Breast epithelium (tissue), 4 donors: ENCODE data around the gene CNTNAP5. TPM values are rescaled to one million over a fixed set of nuclear protein-coding genes. Genes with fewer than 3 reads are reported as not detected.

Experiments
- DNase-seq, 2 donors: peaks; one replicate each; pipeline ENCODE4 v3.0.0-alpha.2; 2019; ENCODE audit warnings: low spot score in 2 of 2
- H3K27ac ChIP-seq, 2 donors: fragments of 200-600 bp; sonication (generic) in 1 of 2; one replicate each; pipeline ENCODE4 v1.5.1; 2016 to 2019; ENCODE audit warnings: mild to moderate bottlenecking in 1 of 2
- H3K27me3 ChIP-seq, 2 donors: fragments of 200-600 bp; sonication (generic) in 1 of 2; one replicate each; pipeline versions ENCODE4 v1.5.1 to v1.6.0; 2017 to 2019; ENCODE audit warnings: control low read depth in 1 of 2, mild to moderate bottlenecking in 1 of 2
- H3K36me3 ChIP-seq: fragments of 200-600 bp; one replicate; pipeline ENCODE4 v1.5.1; 2019
- H3K4me1 ChIP-seq, 2 donors: fragments of 200-600 bp; sonication (generic); one replicate each; pipeline ENCODE4 v1.5.1; 2016 to 2019; ENCODE audit warnings: control low read depth in 1 of 2
- H3K4me3 ChIP-seq, 3 donors: fragments of 200-600 bp; sonication (generic); 1 replicate in 2 of 3; 2 replicates in 1 of 3; pipeline ENCODE4 v1.5.1; 2016 to 2019; ENCODE audit warnings: mild to moderate bottlenecking in 3 of 3, moderate library complexity in 2 of 3
- H3K9me3 ChIP-seq, 2 donors: fragments of 200-600 bp; sonication (generic) in 1 of 2; one replicate each; pipeline ENCODE4 v1.5.1; 2016 to 2019; ENCODE audit warnings: control low read depth in 1 of 2
- POLR2A ChIP-seq: fragments of 450-650 bp; IDR thresholded peaks from one replicate; pipeline ENCODE4 v1.6.1; 2016; ENCODE audit warnings: antibody characterized with exemption, mild to moderate bottlenecking, moderate library complexity
- POLR2AphosphoS5 ChIP-seq, 3 donors: sonication (generic); formaldehyde crosslinking; IDR thresholded peaks; one replicate each; pipeline ENCODE4 v1.6.1; 2017; ENCODE audit warnings: antibody characterized with exemption in 3 of 3
- intact Hi-C: fragments of 100-400 bp; cut with DNase I; formaldehyde crosslinking; loops from one replicate; pipeline ENCODE4 v1.15.1; 2023; ENCODE audit warnings: low total_unique reads
- total RNA-seq, 3 donors: library from RNA; depleted of rRNA; stranded (reverse); fragments of >200 nt; gene quantifications; one replicate each; pipeline ENCODE4 v1.1.0, GENCODE V29; 2016
- TF ChIP-seq, protein P1 (sequence below), 3 donors: fragments of 450-650 bp; IDR thresholded peaks; one replicate each; pipeline ENCODE4 v1.5.1; 2016 to 2017; ENCODE audit warnings: antibody characterized with exemption in 3 of 3, mild to moderate bottlenecking in 3 of 3, moderate library complexity in 3 of 3

Gene CNTNAP5
- total RNA-seq, 3 donors from 2014 or later: 0.66 TPM; not detected in 2

GRCh38 chr2:124209441-124209840 is 184.4 kb downstream of the CNTNAP5 start:
- TF ChIP-seq, protein P1, sequence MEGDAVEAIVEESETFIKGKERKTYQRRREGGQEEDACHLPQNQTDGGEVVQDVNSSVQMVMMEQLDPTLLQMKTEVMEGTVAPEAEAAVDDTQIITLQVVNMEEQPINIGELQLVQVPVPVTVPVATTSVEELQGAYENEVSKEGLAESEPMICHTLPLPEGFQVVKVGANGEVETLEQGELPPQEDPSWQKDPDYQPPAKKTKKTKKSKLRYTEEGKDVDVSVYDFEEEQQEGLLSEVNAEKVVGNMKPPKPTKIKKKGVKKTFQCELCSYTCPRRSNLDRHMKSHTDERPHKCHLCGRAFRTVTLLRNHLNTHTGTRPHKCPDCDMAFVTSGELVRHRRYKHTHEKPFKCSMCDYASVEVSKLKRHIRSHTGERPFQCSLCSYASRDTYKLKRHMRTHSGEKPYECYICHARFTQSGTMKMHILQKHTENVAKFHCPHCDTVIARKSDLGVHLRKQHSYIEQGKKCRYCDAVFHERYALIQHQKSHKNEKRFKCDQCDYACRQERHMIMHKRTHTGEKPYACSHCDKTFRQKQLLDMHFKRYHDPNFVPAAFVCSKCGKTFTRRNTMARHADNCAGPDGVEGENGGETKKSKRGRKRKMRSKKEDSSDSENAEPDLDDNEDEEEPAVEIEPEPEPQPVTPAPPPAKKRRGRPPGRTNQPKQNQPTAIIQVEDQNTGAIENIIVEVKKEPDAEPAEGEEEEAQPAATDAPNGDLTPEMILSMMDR (IDR thresholded peaks at IDR 0.05): no peak
- TF ChIP-seq POLR2A (no peak), POLR2AphosphoS5 (IDR thresholded peaks at IDR 0.05) (no peak)

DNA sequence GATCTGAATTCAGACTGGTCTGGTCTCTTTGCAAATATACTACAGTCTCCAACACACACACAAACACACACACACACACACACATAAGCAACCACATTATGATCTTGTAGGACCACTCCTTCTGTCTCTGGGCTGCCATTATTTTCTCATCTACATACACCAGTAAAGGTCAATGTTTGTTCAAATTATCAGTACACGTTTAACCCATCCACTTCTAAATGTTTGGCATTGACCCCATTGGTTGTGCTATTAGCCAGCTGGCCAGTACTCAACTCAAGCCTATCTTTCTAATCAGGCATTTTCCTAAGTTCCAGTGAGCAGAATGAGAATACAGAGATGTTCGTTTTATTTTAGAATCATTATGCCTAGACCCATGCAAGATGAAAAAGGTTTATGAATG is 186.4 kb downstream of the CNTNAP5 start:
- TF ChIP-seq, protein P1 (IDR thresholded peaks at IDR 0.05): no peak
- no peak for TF ChIP-seq POLR2A
- no peak for TF ChIP-seq POLR2AphosphoS5 (IDR thresholded peaks at IDR 0.05)
- no peaks in the 10 kb centered on the region for H3K9me3 ChIP-seq
- no peak overlapping the region for H3K4me3 ChIP-seq
- no peak overlapping the region for H3K27ac ChIP-seq
- no peaks in the 10 kb centered on the region for H3K36me3 ChIP-seq
- no peaks in the 10 kb centered on the region for H3K4me1 ChIP-seq
- DNase-seq: no peak
- no peaks in the 10 kb centered on the region for H3K27me3 ChIP-seq
- intact Hi-C loops: no loop called here

More at GRCh38 chr2:124209441-124209840, 184.4 kb downstream of the CNTNAP5 start:
- no peak for DNase-seq
- no peak overlapping the region for H3K27ac ChIP-seq
- H3K4me3 ChIP-seq: no peak overlapping the region
- no peaks in the 10 kb centered on the region for H3K27me3 ChIP-seq
- intact Hi-C loops: no loop called here
- H3K9me3 ChIP-seq: no peaks in the 10 kb centered on the region
- no peaks in the 10 kb centered on the region for H3K36me3 ChIP-seq
- no peaks in the 10 kb centered on the region for H3K4me1 ChIP-seq

GRCh38 chr2:124213977-124214587 is 189.0 kb downstream of the CNTNAP5 start:
- intact Hi-C loops: no loop called here
- Histone ChIP-seq H3K27ac (no peak overlapping the region), H3K9me3 (no peaks in the 10 kb centered on the region), H3K27me3 (no peaks in the 10 kb centered on the region), H3K36me3 (no peaks in the 10 kb centered on the region), H3K4me3 (no peak overlapping the region), H3K4me1 (no peaks in the 10 kb centered on the region)
- no peak for TF ChIP-seq POLR2A
- TF ChIP-seq POLR2AphosphoS5 (IDR thresholded peaks at IDR 0.05): no peak
- TF ChIP-seq, protein P1 (IDR thresholded peaks at IDR 0.05): no peak
- no peak for DNase-seq

DNA sequence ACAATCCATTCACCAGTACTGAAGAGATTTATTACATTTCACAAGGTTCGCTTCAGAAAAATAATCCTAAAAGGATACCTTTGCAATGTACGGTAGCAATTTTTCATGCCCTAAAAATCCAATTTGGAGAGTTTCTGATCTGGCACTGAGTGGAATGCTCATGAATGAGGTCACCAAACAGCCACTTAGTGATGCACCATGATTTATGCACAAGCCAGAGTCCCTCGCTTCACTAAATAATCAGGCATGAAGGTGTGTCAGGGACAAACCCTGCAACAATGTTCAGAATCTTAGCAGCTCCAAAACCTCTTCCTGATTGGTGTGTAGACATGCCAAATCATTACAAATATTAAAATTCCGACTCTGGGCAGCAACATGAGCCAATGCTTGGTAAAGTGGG is 221.1 kb downstream of the CNTNAP5 start:
- TF ChIP-seq, protein P1 (IDR thresholded peaks at IDR 0.05): no peak
- TF ChIP-seq POLR2AphosphoS5 (IDR thresholded peaks at IDR 0.05) (no peak), POLR2A (no peak)
- Histone ChIP-seq H3K36me3 (no peaks in the 10 kb centered on the region), H3K9me3 (no peaks in the 10 kb centered on the region), H3K4me3 (no peak overlapping the region), H3K27ac (no peak overlapping the region), H3K4me1 (no peaks in the 10 kb centered on the region), H3K27me3 (no peaks in the 10 kb centered on the region)
- intact Hi-C loops: no loop called here
- no peak for DNase-seq

DNA sequence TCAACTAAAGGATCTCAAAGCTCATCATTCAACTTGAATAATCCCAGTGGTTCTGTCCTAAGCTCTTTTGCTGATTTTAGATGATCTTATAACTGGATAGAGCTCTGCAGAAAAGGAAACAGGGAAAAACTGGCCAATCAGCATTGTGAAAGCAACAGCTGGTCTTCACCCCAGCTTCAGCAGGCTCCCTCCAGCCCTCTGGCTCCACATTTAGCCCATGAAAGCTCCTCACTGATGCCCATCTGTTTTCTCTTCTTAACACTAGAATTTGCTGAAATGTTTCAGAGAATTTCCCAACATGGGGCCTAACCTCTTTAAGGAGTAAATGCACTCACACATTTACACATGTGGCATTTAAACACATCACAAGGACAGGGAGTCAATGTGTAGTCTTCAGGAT is 223.3 kb downstream of the CNTNAP5 start:
- Histone ChIP-seq H3K4me1 (no peaks in the 10 kb centered on the region), H3K27ac (no peak overlapping the region), H3K36me3 (no peaks in the 10 kb centered on the region), H3K4me3 (no peak overlapping the region), H3K27me3 (no peaks in the 10 kb centered on the region), H3K9me3 (no peaks in the 10 kb centered on the region)
- no peak for DNase-seq
- intact Hi-C loops: no loop called here
- no peak for TF ChIP-seq POLR2AphosphoS5 (IDR thresholded peaks at IDR 0.05)

GRCh38 chr2:124250433-124250832 is 225.3 kb downstream of the CNTNAP5 start:
- no peak for DNase-seq
- no peaks in the 10 kb centered on the region for H3K9me3 ChIP-seq
- intact Hi-C loops: no loop called here
- no peaks in the 10 kb centered on the region for H3K4me1 ChIP-seq
- H3K36me3 ChIP-seq: no peaks in the 10 kb centered on the region
- H3K27me3 ChIP-seq: no peaks in the 10 kb centered on the region
- H3K4me3 ChIP-seq: no peak overlapping the region
- H3K27ac ChIP-seq: no peak overlapping the region
- TF ChIP-seq POLR2A (no peak), POLR2AphosphoS5 (IDR thresholded peaks at IDR 0.05) (no peak)
- TF ChIP-seq, protein P1 (IDR thresholded peaks at IDR 0.05): no peak
